Suprapubic skin (tissue), 4 donors: Measurements from ENCODE around the gene HECW1.

ENCODE experiments used
- EP300 ChIP-seq: sonication (generic); formaldehyde crosslinking; IDR thresholded peaks from one replicate; pipeline ENCODE4 v1.6.1; 2017; ENCODE audit warnings: antibody characterized with exemption
- POLR2A ChIP-seq, 2 donors: fragments of 450-650 bp; IDR thresholded peaks; one replicate each; pipeline ENCODE4 v1.6.1; 2017; ENCODE audit warnings: antibody characterized with exemption in 2 of 2, mild to moderate bottlenecking in 2 of 2, moderate library complexity in 2 of 2
- POLR2AphosphoS5 ChIP-seq, 3 donors: sonication (generic); formaldehyde crosslinking; IDR thresholded peaks; one replicate each; pipeline ENCODE4 v1.6.1; 2017; ENCODE audit warnings: antibody characterized with exemption in 3 of 3
- TF ChIP-seq, protein P1 (sequence below), 2 donors: fragments of 200-600 bp in 1 of 2; fragments of 450-650 bp in 1 of 2; sonication (generic) in 1 of 2; IDR thresholded peaks; one replicate each; pipeline ENCODE4 v1.5.1; 2016 to 2019; ENCODE audit warnings: antibody characterized with exemption in 2 of 2, mild to moderate bottlenecking in 1 of 2, moderate library complexity in 1 of 2

DNA sequence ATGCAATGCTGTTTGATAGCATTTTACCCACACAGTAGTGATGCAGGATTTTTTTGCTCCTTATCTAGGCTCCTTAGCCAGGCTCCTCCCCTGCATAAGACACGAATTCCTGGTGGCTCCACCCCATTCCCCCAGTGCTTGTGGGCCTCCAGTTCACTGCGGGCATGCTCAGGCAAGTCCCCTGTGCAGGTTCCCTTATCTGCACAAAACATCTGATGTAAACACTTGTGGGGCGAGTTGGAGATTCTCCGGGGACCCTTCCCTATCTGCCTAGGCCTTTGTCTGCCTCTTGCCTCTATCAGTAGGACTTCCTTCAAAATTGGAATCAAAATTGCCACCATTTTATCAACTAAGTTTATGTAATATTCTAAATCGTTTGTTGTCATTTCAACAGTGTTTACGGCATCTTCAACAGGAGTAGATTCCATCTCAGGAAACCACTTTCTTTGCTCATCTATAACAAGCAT is 465.1 kb downstream of the HECW1 start:
- TF ChIP-seq, protein P1, sequence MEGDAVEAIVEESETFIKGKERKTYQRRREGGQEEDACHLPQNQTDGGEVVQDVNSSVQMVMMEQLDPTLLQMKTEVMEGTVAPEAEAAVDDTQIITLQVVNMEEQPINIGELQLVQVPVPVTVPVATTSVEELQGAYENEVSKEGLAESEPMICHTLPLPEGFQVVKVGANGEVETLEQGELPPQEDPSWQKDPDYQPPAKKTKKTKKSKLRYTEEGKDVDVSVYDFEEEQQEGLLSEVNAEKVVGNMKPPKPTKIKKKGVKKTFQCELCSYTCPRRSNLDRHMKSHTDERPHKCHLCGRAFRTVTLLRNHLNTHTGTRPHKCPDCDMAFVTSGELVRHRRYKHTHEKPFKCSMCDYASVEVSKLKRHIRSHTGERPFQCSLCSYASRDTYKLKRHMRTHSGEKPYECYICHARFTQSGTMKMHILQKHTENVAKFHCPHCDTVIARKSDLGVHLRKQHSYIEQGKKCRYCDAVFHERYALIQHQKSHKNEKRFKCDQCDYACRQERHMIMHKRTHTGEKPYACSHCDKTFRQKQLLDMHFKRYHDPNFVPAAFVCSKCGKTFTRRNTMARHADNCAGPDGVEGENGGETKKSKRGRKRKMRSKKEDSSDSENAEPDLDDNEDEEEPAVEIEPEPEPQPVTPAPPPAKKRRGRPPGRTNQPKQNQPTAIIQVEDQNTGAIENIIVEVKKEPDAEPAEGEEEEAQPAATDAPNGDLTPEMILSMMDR (IDR thresholded peaks at IDR 0.05) = no peak
- TF ChIP-seq POLR2AphosphoS5 (IDR thresholded peaks at IDR 0.05) (no peak), POLR2A (IDR thresholded peaks at IDR 0.05) (no peak), EP300 (no peak)
